K562 (cell line): Measurements from ENCODE around the gene PPIL1. TPM values are rescaled to one million over a fixed set of nuclear protein-coding genes. Genes with fewer than 3 reads are reported as not detected.
A peak's percentile ranks its signal among the peaks of the same experiment; 100 is the strongest.

Experiments
- ATAC-seq: fragments of 200-7000 bp; cut with Tn5 transposase; 3 replicates; pipeline ENCODE4 v1.9.1; 2020; ENCODE audit warnings: moderate library complexity
- BruUV-seq: library from RNA; stranded (reverse); fragments of 400-500 nt; replicated peaks from 2 replicates; lab custom pipeline; 2021; lab: Mats Ljungman, UMichigan
- CTCF ChIA-PET: fragments of 300-600 bp; formaldehyde crosslinking; extraction: SDS; loops from one replicate; lab custom pipeline; 2021; ENCODE audit warnings: low intra/inter-chr PET ratio; lab: Yijun Ruan, JAX
- POLR2A ChIA-PET: fragments of 300-600, 350-650 bp; sonication (Branson Sonifier 250); formaldehyde crosslinking; extraction: SDS; loops from one replicate; lab custom pipeline; 2021; ENCODE audit warnings: antibody characterized with exemption, inconsistent platforms; lab: Yijun Ruan, JAX
- DNase-seq, 4 experiments: peaks; one replicate each; pipeline versions ENCODE4 v3.0.0 to v3.0.0-alpha.2; 2011 to 2018; ENCODE audit warnings: low spot score in 3 of 4, mixed read lengths in 3 of 4; ENCODE audit errors: extremely low read depth in 1 of 4
- FAIRE-seq: peaks from 2 replicates; lab custom pipeline; 2011; peaks lifted over from hg19 to GRCh38; lab: Jason Lieb, UNC
- H2AFZ ChIP-seq: 2 replicates; pipeline ENCODE4 v1.6.0; 2011; ENCODE audit warnings: low read depth, low read length, control low read depth, inconsistent platforms
- H3K27ac ChIP-seq: fragments of 200-600 bp; 3 replicates; pipeline ENCODE4 v1.8.0; 2011; ENCODE audit warnings: low read depth, mild to moderate bottlenecking, control low read depth, inconsistent platforms, low read length, moderate library complexity, mixed read lengths; ENCODE audit errors: extremely low read depth
- H3K27me3 ChIP-seq, 2 experiments: fragments of 300-600 bp in 1 of 2; 2 replicates in 1 of 2; 3 replicates in 1 of 2; pipeline versions ENCODE4 v1.6.0 to v1.8.0; 2011; ENCODE audit warnings: inconsistent platforms in 2 of 2, low read length in 2 of 2, mild to moderate bottlenecking in 1 of 2, mixed read lengths in 1 of 2, moderate library complexity in 1 of 2; ENCODE audit not compliant: control insufficient read depth in 2 of 2, insufficient read depth in 2 of 2
- H3K36me3 ChIP-seq: fragments of 300-600 bp; 3 replicates; pipeline ENCODE4 v1.8.0; 2011; ENCODE audit warnings: mild to moderate bottlenecking, low read length, inconsistent platforms; ENCODE audit not compliant: control insufficient read depth, insufficient read depth
- H3K4me1 ChIP-seq, 2 experiments: fragments of 200-600 bp in 1 of 2; replicated peaks in 1 of 2; 2 replicates in 1 of 2; 3 replicates in 1 of 2; pipeline versions ENCODE4 v1.5.1 to v1.8.0; 2011; ENCODE audit warnings: inconsistent platforms in 2 of 2, low read length in 2 of 2, mild to moderate bottlenecking in 1 of 2, mixed read lengths in 1 of 2, moderate library complexity in 1 of 2; ENCODE audit not compliant: control insufficient read depth in 2 of 2, insufficient read depth in 2 of 2
- H3K4me2 ChIP-seq: 2 replicates; pipeline ENCODE4 v1.6.1; 2011; ENCODE audit warnings: low read length, control low read depth, inconsistent platforms, mixed read lengths; ENCODE audit not compliant: insufficient read depth
- H3K4me3 ChIP-seq: fragments of 200-600 bp; sonication (generic), shearing (Covaris generic); 2 replicates; pipeline ENCODE4 v1.5.1; 2016; ENCODE audit warnings: control low read depth, inconsistent platforms
- H3K79me2 ChIP-seq: fragments of 200-600 bp; 3 replicates; pipeline ENCODE4 v1.8.0; 2011; ENCODE audit warnings: low read length, inconsistent platforms; ENCODE audit not compliant: control insufficient read depth, insufficient read depth
- H3K9ac ChIP-seq, 2 experiments: 2 replicates each; pipeline versions ENCODE4 v1.6.0 to v1.6.1; 2011; ENCODE audit warnings: low read depth in 2 of 2, low read length in 2 of 2, control low read depth in 1 of 2, inconsistent platforms in 1 of 2, mild to moderate bottlenecking in 1 of 2, mixed read lengths in 1 of 2; ENCODE audit not compliant: insufficient read depth in 1 of 2
- H3K9me1 ChIP-seq: one replicate; pipeline ENCODE4 v1.6.0; 2011; ENCODE audit warnings: inconsistent platforms, mild to moderate bottlenecking, low read length, moderate library complexity; ENCODE audit not compliant: control insufficient read depth, insufficient read depth
- H3K9me3 ChIP-seq: replicated peaks from 2 replicates; pipeline ENCODE4 v1.5.1; 2011; ENCODE audit warnings: low read depth, low read length, inconsistent platforms; ENCODE audit not compliant: control insufficient read depth, insufficient read depth
- H4K20me1 ChIP-seq: replicated peaks from 2 replicates; pipeline ENCODE4 v1.6.1; 2011; ENCODE audit warnings: low read length, inconsistent platforms, mixed read lengths; ENCODE audit not compliant: control insufficient read depth, insufficient read depth
- FOSL1 ChIP-seq: fragments of 200-800 bp; sonication (Bioruptor generic); conservative IDR thresholded peaks from 2 replicates; pipeline ENCODE4 v1.6.1; 2016; ENCODE audit warnings: missing genetic modification characterization, missing compliant biosample characterization
- FOXJ2 ChIP-seq: fragments of 200-800 bp; sonication (Bioruptor generic); IDR thresholded peaks from 2 replicates; pipeline ENCODE4 v1.6.1; 2016; ENCODE audit warnings: missing genetic modification characterization, missing compliant biosample characterization
- MAFG ChIP-seq: fragments of 450-650 bp; conservative IDR thresholded peaks from 2 replicates; pipeline ENCODE4 v1.6.1; 2016; ENCODE audit warnings: missing genetic modification characterization, missing compliant biosample characterization
- MAFK ChIP-seq: IDR thresholded peaks from 2 replicates; pipeline ENCODE4 v1.6.1; 2011; ENCODE audit warnings: low read length, improper control_type of control experiment
- NR2C2 ChIP-seq, 2 experiments: fragments of 200-800 bp in 1 of 2; sonication (Bioruptor generic) in 1 of 2; sonication (generic) in 1 of 2; formaldehyde crosslinking in 1 of 2; IDR thresholded peaks; 2 replicates each; pipeline versions ENCODE4 v1.6.1 to v1.8.0; 2016 to 2022; ENCODE audit warnings: mild to moderate bottlenecking in 1 of 2, missing compliant biosample characterization in 1 of 2, missing genetic modification characterization in 1 of 2, missing genetic modification reagents in 1 of 2
- POLR2G ChIP-seq: fragments of 200-400 bp; formaldehyde crosslinking; IDR thresholded peaks from 2 replicates; pipeline ENCODE4 v1.6.1; 2017; ENCODE audit warnings: low read depth, mild to moderate bottlenecking, antibody characterized with exemption, low read length, moderate library complexity
- REST ChIP-seq, 2 experiments: fragments of 450-650 bp; formaldehyde crosslinking in 1 of 2; IDR thresholded peaks; 2 replicates each; pipeline versions ENCODE4 v1.4.0 to v1.6.1; 2014 to 2020; ENCODE audit warnings: mild to moderate bottlenecking in 2 of 2, borderline replicate concordance in 1 of 2, low read depth in 1 of 2
- ZBTB7A ChIP-seq: IDR thresholded peaks from 2 replicates; pipeline ENCODE4 v1.6.1; 2011; ENCODE audit warnings: low read depth, mild to moderate bottlenecking, low read length, moderate library complexity, borderline replicate concordance; ENCODE audit not compliant: control insufficient read depth
- ZNF12 ChIP-seq: sonication (generic); formaldehyde crosslinking; IDR thresholded peaks from 2 replicates; pipeline ENCODE4 v1.4.0; 2020; ENCODE audit warnings: mild to moderate bottlenecking, missing genetic modification reagents
- ZNF740 ChIP-seq, 3 experiments: fragments of 200-800 bp in 1 of 3; sonication (Bioruptor generic) in 1 of 3; sonication (generic) in 1 of 3; formaldehyde crosslinking in 1 of 3; IDR thresholded peaks; 2 replicates each; pipeline versions ENCODE4 v1.6.1 to v1.8.0; 2016 to 2022; ENCODE audit warnings: mild to moderate bottlenecking in 2 of 3, missing compliant biosample characterization in 2 of 3, missing genetic modification characterization in 2 of 3, missing genetic modification reagents in 1 of 3
- WGBS: fragments of 100-300 bp; shearing (Covaris generic); methylation state at CpG from one replicate; pipeline ENCODE4 v1.1.6; 2016; ENCODE audit warnings: low coverage, mixed read lengths; ENCODE audit not compliant: insufficient coverage; ENCODE audit errors: missing lambda C conversion rate; 5-methylcytosine and 5-hydroxymethylcytosine counted together
- in situ Hi-C: fragments of 300-500 bp; cut with MboI; formaldehyde crosslinking; loops from 4 replicates; pipeline ENCODE4 v1.15.0; 2018; ENCODE audit warnings: inconsistent platforms, mixed read lengths
- intact Hi-C: fragments of 100-400 bp; cut with micrococcal nuclease; formaldehyde crosslinking; loops from 2 replicates; pipeline ENCODE4 v1.14.2; 2022
- polyA plus RNA-seq, 8 experiments: library from polyadenylated mRNA; depleted of rRNA in 4 of 8; stranded (reverse) in 5 of 8; unstranded in 3 of 8; fragments of >200 nt; fragmentation: Nextera tagmentation in 2 of 8; fragmentation: Illumina TruSeq in 1 of 8; extraction: Ambion mirVana in 2 of 8; extraction: Trizol in 1 of 8; gene quantifications; 2 replicates each; pipeline versions ENCODE4 v1.2.1 to v1.2.3, GENCODE V29; 2011 to 2014; ENCODE audit warnings: inconsistent platforms in 1 of 8, missing spikeins in 1 of 8
- total RNA-seq, 7 experiments: library from RNA; depleted of rRNA in 6 of 7; stranded (reverse); fragments of >200 nt in 6 of 7; fragmentation: Illumina TruSeq in 2 of 7; extraction: Trizol in 2 of 7; gene quantifications; 2 replicates each; pipeline versions ENCODE4 v1.2.1 to v1.2.3, GENCODE V29; 2011 to 2021; ENCODE audit warnings: low replicate concordance in 1 of 7

The PPIL1 gene
- total and polyA plus RNA-seq, 9 of the 15 experiments (the other 6 are each of a cell fraction or from before 2014, with no cell fraction given) = 65.8 to 205 (median 130) TPM

GRCh38 chr6:36852481-36853147 lies 22.0 kb downstream of the PPIL1 start:
- intact Hi-C loops = no loop called here
- 46% methylated on average over 4 of the region's 4 CpGs for WGBS
- H3K4me2 ChIP-seq = no peak overlapping the region
- no peaks in the 10 kb centered on the region for H3K9me3 ChIP-seq
- no peak overlapping the region for H2AFZ ChIP-seq
- in situ Hi-C loops = loop anchor here (5.0 kb wide), 1 partner anchor 85 kb away; no protein-coding TSS in a partner anchor
- H3K27ac ChIP-seq = no peak overlapping the region; the same call in 2 of the 3 replicates
- no peak overlapping the region for H3K9ac ChIP-seq
- H3K9me1 ChIP-seq = peaks cover 3% of the 10 kb centered on the region
- H3K27me3 ChIP-seq = no peaks in the 10 kb centered on the region
- no TSS peak for BruUV-seq
- H4K20me1 ChIP-seq = no peaks in the 10 kb centered on the region
- ATAC-seq = peak; percentile 58
- H3K79me2 ChIP-seq = peaks cover 12% of the 10 kb centered on the region; the same call in 2 of the 3 replicates
- H3K36me3 ChIP-seq = peaks cover 62% of the 10 kb centered on the region
- peak in 1 of 4 experiments; percentile 64 for DNase-seq
- H3K4me3 ChIP-seq = no peak overlapping the region
- H3K4me1 ChIP-seq = peaks cover 18 to 29% of the 10 kb centered on the region in 2 experiments
- no peak for FAIRE-seq
- POLR2A ChIA-PET = interaction anchor here (0.5 to 3.0 kb wide), 18 partner anchors 9 to 571 kb away, joined by 3 to 60 read pairs (median 6); partner anchors contain the start of genes C6orf89 and PPIL1
- CTCF ChIA-PET = interaction anchor here (0.5 to 1.4 kb wide), 5 partner anchors 42 to 353 kb away, joined by 3 to 8 read pairs (median 6); no protein-coding TSS in a partner anchor
- peak; percentile 60; the same call in 1 of the 2 replicates for TF ChIP-seq FOSL1 (tag)
- no peak for TF ChIP-seq ZNF740 (CRISPR knock-in tag; IDR thresholded peaks at IDR 0.05)
- TF ChIP-seq ZNF740 (tag; IDR thresholded peaks at IDR 0.05) = peak in 1 of 2 experiments; percentile 24; a peak in 1 of 4 replicates
- TF ChIP-seq FOXJ2 (tag) = no peak
- TF ChIP-seq MAFG (tag) = peak; percentile 50
- 0 out of 2 replicates have a peak, but pooled peaks have one; percentile 9 for TF ChIP-seq POLR2G
- TF ChIP-seq MAFK = peak; percentile 77
- no peak for TF ChIP-seq NR2C2 (CRISPR knock-in tag; IDR thresholded peaks at IDR 0.05)
- peak; percentile 65 for TF ChIP-seq NR2C2 (tag; IDR thresholded peaks at IDR 0.05)
- 0 out of 2 replicates have a peak, but pooled peaks have one; percentile 6 for TF ChIP-seq REST (IDR thresholded peaks at IDR 0.05; ENCODE audit: borderline replicate concordance)
- TF ChIP-seq REST (CRISPR knock-in tag; IDR thresholded peaks at IDR 0.05; ENCODE audit: low read depth) = no peak
- TF ChIP-seq ZNF12 (CRISPR knock-in tag) = no peak
- TF ChIP-seq ZBTB7A = no peak
